A549 treated with dexamethasone at 1 μM for 4 hours (cell line): Measurements from ENCODE around the gene ARL4D. TPM values are rescaled to one million over a fixed set of nuclear protein-coding genes. Genes with fewer than 3 reads are reported as not detected.

ENCODE experiments used
- total RNA-seq: library from RNA; stranded (reverse); fragments of 200-300 nt; extraction: Qiagen RNA extraction; gene quantifications from 5 replicates; pipeline ENCODE4 v1.2.3, GENCODE V29; 2022

ARL4D gene
- 19.0 to 28.9 TPM (median 24.5 TPM) in 5 replicates for total RNA-seq

GRCh38 chr17:43398724-43399595 lies at the start of gene ARL4D:
Gene ARL4D, plus strand, starts transcription at chr17:43398993. Its CDS starts 740 bp downstream, at chr17:43399733.

Other genes with a start within 250 kb of the ARL4D start
- 33.4 to 45.1 TPM (median 40.7 TPM) in 5 replicates for gene NBR1, start 227.8 kb upstream of the ARL4D start, total RNA-seq
- 0.63 to 1.5 TPM (median 1.1 TPM) in 5 replicates for gene TMEM106A, start 187.1 kb upstream of the ARL4D start, total RNA-seq
- gene CCDC200, start 170.4 kb upstream of the ARL4D start, total RNA-seq: 0.14 TPM in 1 of 5 replicates, not detected in the others
- not detected in 5 replicates for gene RNU2-1, start 165.0 kb upstream of the ARL4D start, total RNA-seq
- 37.1 to 48.1 TPM (median 44.7 TPM) in 5 replicates for gene DHX8, start 85.0 kb downstream of the ARL4D start, total RNA-seq
- gene ETV4, start 147.3 kb downstream of the ARL4D start, total RNA-seq: 53.6 to 68.6 TPM (median 65.1 TPM) in 5 replicates